NT2/D1 (cell line): Measurements from ENCODE around the gene OR2AG1.

ENCODE experiments used
- DNase-seq: peaks from one replicate; pipeline ENCODE4 v3.0.0-alpha.2; 2011; ENCODE audit warnings: low read depth, low spot score
- H3K27me3 ChIP-seq: 2 replicates; pipeline ENCODE4 v1.6.0; 2011; ENCODE audit warnings: mild to moderate bottlenecking; ENCODE audit not compliant: insufficient read length, insufficient read depth
- H3K36me3 ChIP-seq: 2 replicates; pipeline ENCODE4 v1.6.1; 2011; ENCODE audit warnings: mild to moderate bottlenecking, low read length, mixed read lengths; ENCODE audit not compliant: insufficient read depth, insufficient read length
- H3K4me1 ChIP-seq: 2 replicates; pipeline ENCODE4 v1.5.1; 2011; ENCODE audit not compliant: insufficient read depth, insufficient read length
- H3K4me3 ChIP-seq: 2 replicates; pipeline ENCODE4 v1.5.1; 2011; ENCODE audit warnings: low read depth; ENCODE audit not compliant: insufficient read length
- H3K9ac ChIP-seq: 2 replicates; pipeline ENCODE4 v1.6.0; 2011; ENCODE audit warnings: low read depth; ENCODE audit not compliant: insufficient read length
- H3K9me3 ChIP-seq: 2 replicates; pipeline ENCODE4 v1.5.1; 2011; ENCODE audit warnings: mild to moderate bottlenecking, low read length; ENCODE audit not compliant: insufficient read depth
- SUZ12 ChIP-seq: IDR thresholded peaks from 2 replicates; pipeline ENCODE4 v1.6.1; 2011; ENCODE audit not compliant: insufficient read length, insufficient read depth; ENCODE audit errors: extremely low read depth
- YY1 ChIP-seq: IDR thresholded peaks from 2 replicates; pipeline ENCODE4 v1.6.1; 2011; ENCODE audit not compliant: insufficient read length, insufficient read depth
- ZNF274 ChIP-seq: IDR thresholded peaks from 2 replicates; pipeline ENCODE4 v1.6.1; 2011; ENCODE audit warnings: mild to moderate bottlenecking, low read depth, low read length

OR2AG1 gene

GRCh38 chr11:6828103-6828502 is 45.3 kb downstream of the OR2AG1 start:
- Histone ChIP-seq H3K36me3 (no peaks in the 10 kb centered on the region), H3K4me3 (no peak overlapping the region), H3K9ac (no peak overlapping the region), H3K27me3 (no peaks in the 10 kb centered on the region), H3K4me1 (no peaks in the 10 kb centered on the region), H3K9me3 (no peaks in the 10 kb centered on the region)
- no peak for DNase-seq
- TF ChIP-seq ZNF274 = no peak
- TF ChIP-seq SUZ12 = no peak
- TF ChIP-seq YY1 = no peak

GRCh38 chr11:6833356-6833755 is 50.5 kb downstream of the OR2AG1 start:
- Histone ChIP-seq H3K4me1 (no peaks in the 10 kb centered on the region), H3K4me3 (no peak overlapping the region), H3K27me3 (no peaks in the 10 kb centered on the region), H3K36me3 (no peaks in the 10 kb centered on the region), H3K9ac (no peak overlapping the region), H3K9me3 (no peaks in the 10 kb centered on the region)
- TF ChIP-seq SUZ12 = no peak
- TF ChIP-seq YY1 = no peak
- TF ChIP-seq ZNF274 = no peak
- DNase-seq = no peak

- Histone ChIP-seq H3K9ac (no peak overlapping the region), H3K36me3 (no peaks in the 10 kb centered on the region), H3K4me3 (no peak overlapping the region), H3K4me1 (no peaks in the 10 kb centered on the region), H3K9me3 (no peaks in the 10 kb centered on the region), H3K27me3 (no peaks in the 10 kb centered on the region)
- DNase-seq = no peak
- TF ChIP-seq YY1 (no peak), SUZ12 (no peak), ZNF274 (no peak)
These were observed 51.2 kb downstream of the OR2AG1 start for GRCh38 chr11:6834021-6834420.
